Duodenal mucosa (tissue), 2 donors: ENCODE measurements around the gene HBP1.
"Not testable (repeated sequence)": the region's sequence is repeated elsewhere in the genome, so short reads cannot be mapped to it uniquely, and the experiment has no call there.

Experiments used
- H3K27ac ChIP-seq: one replicate; pipeline ENCODE4 v1.7.0; 2013; ENCODE audit warnings: low read depth, low read length
- H3K27me3 ChIP-seq, 2 donors: one replicate each; pipeline ENCODE4 v1.7.0; 2013; ENCODE audit warnings: low read length in 2 of 2, control low read depth in 1 of 2; ENCODE audit not compliant: insufficient read depth in 2 of 2, control insufficient read depth in 1 of 2
- H3K36me3 ChIP-seq, 2 donors: one replicate each; pipeline ENCODE4 v1.7.0; 2013; ENCODE audit warnings: low read length in 2 of 2, control low read depth in 1 of 2; ENCODE audit not compliant: insufficient read depth in 2 of 2, control insufficient read depth in 1 of 2
- H3K4me1 ChIP-seq, 2 donors: one replicate each; pipeline ENCODE4 v1.7.0; 2013; ENCODE audit warnings: low read length in 2 of 2, control low read depth in 1 of 2; ENCODE audit not compliant: insufficient read depth in 2 of 2, control insufficient read depth in 1 of 2
- H3K4me3 ChIP-seq, 2 donors: one replicate each; pipeline ENCODE4 v1.7.0; 2013; ENCODE audit warnings: low read length in 2 of 2, low read depth in 1 of 2
- H3K9ac ChIP-seq, 2 donors: one replicate each; pipeline ENCODE4 v1.7.0; 2013; ENCODE audit warnings: low read length in 2 of 2, low read depth in 1 of 2
- H3K9me3 ChIP-seq, 2 donors: one replicate each; pipeline ENCODE4 v1.7.0; 2013; ENCODE audit warnings: low read length in 2 of 2, control low read depth in 1 of 2; ENCODE audit not compliant: control insufficient read depth in 1 of 2

The HBP1 gene

GRCh38 chr7:107138696-107139420 is 29.9 kb upstream of the HBP1 start:
- no peaks in the 10 kb centered on the region for H3K27me3 ChIP-seq
- no peaks in the 10 kb centered on the region for H3K36me3 ChIP-seq
- H3K9ac ChIP-seq = no peak overlapping the region
- H3K4me3 ChIP-seq = no peak overlapping the region
- H3K27ac ChIP-seq = no peak overlapping the region
- H3K4me1 ChIP-seq = no peaks in the 10 kb centered on the region
- no peaks in the 10 kb centered on the region for H3K9me3 ChIP-seq

- not testable (repeated sequence) for H3K27me3 ChIP-seq, H3K9me3 ChIP-seq, H3K4me1 ChIP-seq, H3K9ac ChIP-seq, H3K36me3 ChIP-seq, H3K27ac ChIP-seq, H3K4me3 ChIP-seq
These were observed 24.9 kb upstream of the HBP1 start for GRCh38 chr7:107143875-107144274.

GRCh38 chr7:107145067-107145838 is 23.6 kb upstream of the HBP1 start:
- H3K36me3 ChIP-seq = no peaks in the 10 kb centered on the region
- H3K27me3 ChIP-seq = no peaks in the 10 kb centered on the region
- H3K9me3 ChIP-seq = no peaks in the 10 kb centered on the region
- no peak overlapping the region for H3K27ac ChIP-seq
- no peak overlapping the region for H3K4me3 ChIP-seq
- H3K9ac ChIP-seq = no peak overlapping the region
- H3K4me1 ChIP-seq = no peaks in the 10 kb centered on the region

- H3K27me3 ChIP-seq = no peaks in the 10 kb centered on the region
- no peak overlapping the region for H3K4me3 ChIP-seq
- no peaks in the 10 kb centered on the region for H3K4me1 ChIP-seq
- H3K36me3 ChIP-seq = no peaks in the 10 kb centered on the region
- H3K27ac ChIP-seq = no peak overlapping the region
- no peaks in the 10 kb centered on the region for H3K9me3 ChIP-seq
- no peak overlapping the region for H3K9ac ChIP-seq
These were observed 21.1 kb upstream of the HBP1 start for GRCh38 chr7:107147464-107148393.

- no peak overlapping the region for H3K9ac ChIP-seq
- H3K4me1 ChIP-seq = no peaks in the 10 kb centered on the region
- no peaks in the 10 kb centered on the region for H3K27me3 ChIP-seq
- H3K36me3 ChIP-seq = no peaks in the 10 kb centered on the region
- no peaks in the 10 kb centered on the region for H3K9me3 ChIP-seq
- H3K27ac ChIP-seq = no peak overlapping the region
- no peak overlapping the region for H3K4me3 ChIP-seq
These were observed 20.1 kb upstream of the HBP1 start for GRCh38 chr7:107148721-107149120.

GRCh38 chr7:107149863-107150262 is 18.9 kb upstream of the HBP1 start:
- Histone ChIP-seq H3K36me3 (no peaks in the 10 kb centered on the region), H3K4me3 (no peak overlapping the region), H3K9me3 (no peaks in the 10 kb centered on the region), H3K27me3 (no peaks in the 10 kb centered on the region), H3K27ac (no peak overlapping the region), H3K4me1 (no peaks in the 10 kb centered on the region), H3K9ac (no peak overlapping the region)

GRCh38 chr7:107150375-107151073 is 18.3 kb upstream of the HBP1 start:
- no peaks in the 10 kb centered on the region for H3K4me1 ChIP-seq
- no peak overlapping the region for H3K27ac ChIP-seq
- H3K27me3 ChIP-seq = no peaks in the 10 kb centered on the region
- no peaks in the 10 kb centered on the region for H3K9me3 ChIP-seq
- no peak overlapping the region for H3K9ac ChIP-seq
- H3K36me3 ChIP-seq = no peaks in the 10 kb centered on the region
- H3K4me3 ChIP-seq = no peak overlapping the region

GRCh38 chr7:107151538-107151937 is 17.3 kb upstream of the HBP1 start:
- Histone ChIP-seq H3K27ac (no peak overlapping the region), H3K4me3 (no peak overlapping the region), H3K27me3 (no peaks in the 10 kb centered on the region), H3K36me3 (no peaks in the 10 kb centered on the region), H3K9me3 (no peaks in the 10 kb centered on the region), H3K9ac (no peak overlapping the region), H3K4me1 (no peaks in the 10 kb centered on the region)

GRCh38 chr7:107152011-107152410 is 16.8 kb upstream of the HBP1 start:
- H3K4me3 ChIP-seq = no peak overlapping the region
- H3K9ac ChIP-seq = no peak overlapping the region
- no peaks in the 10 kb centered on the region for H3K4me1 ChIP-seq
- no peaks in the 10 kb centered on the region for H3K36me3 ChIP-seq
- no peak overlapping the region for H3K27ac ChIP-seq
- no peaks in the 10 kb centered on the region for H3K27me3 ChIP-seq
- no peaks in the 10 kb centered on the region for H3K9me3 ChIP-seq
